ENCODE data around the gene BACE2. TPM values are rescaled to one million over a fixed set of nuclear protein-coding genes. Genes with fewer than 3 reads are reported as not detected.
"Not testable (repeated sequence)": the region's sequence is repeated elsewhere in the genome, so short reads cannot be mapped to it uniquely, and the experiment has no call there.

Gene BACE2
- total RNA-seq, 2 donors from 2014 or later, result 71.9 to 129 TPM

DNA sequence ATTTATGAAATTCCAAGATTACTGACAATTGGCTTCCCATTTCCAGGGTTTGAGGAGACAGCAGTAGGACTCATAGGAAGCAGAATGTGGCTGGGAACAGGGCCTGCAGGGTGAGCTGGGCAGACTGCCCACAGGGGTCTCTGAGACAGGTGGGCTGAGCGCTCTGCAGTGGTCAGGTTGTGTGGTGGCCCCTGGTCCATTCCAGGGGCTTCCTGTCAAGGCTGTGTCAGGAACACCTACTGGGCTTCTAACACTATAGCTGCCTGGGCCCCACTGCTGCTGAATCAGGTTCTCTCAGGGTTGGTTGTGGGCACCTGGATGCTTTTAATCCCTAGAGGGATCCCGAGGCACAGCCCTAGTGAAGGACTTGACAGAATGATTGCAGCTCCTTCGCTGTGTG lies 72.1 kb downstream of the BACE2 start:
- TF ChIP-seq, protein P1, sequence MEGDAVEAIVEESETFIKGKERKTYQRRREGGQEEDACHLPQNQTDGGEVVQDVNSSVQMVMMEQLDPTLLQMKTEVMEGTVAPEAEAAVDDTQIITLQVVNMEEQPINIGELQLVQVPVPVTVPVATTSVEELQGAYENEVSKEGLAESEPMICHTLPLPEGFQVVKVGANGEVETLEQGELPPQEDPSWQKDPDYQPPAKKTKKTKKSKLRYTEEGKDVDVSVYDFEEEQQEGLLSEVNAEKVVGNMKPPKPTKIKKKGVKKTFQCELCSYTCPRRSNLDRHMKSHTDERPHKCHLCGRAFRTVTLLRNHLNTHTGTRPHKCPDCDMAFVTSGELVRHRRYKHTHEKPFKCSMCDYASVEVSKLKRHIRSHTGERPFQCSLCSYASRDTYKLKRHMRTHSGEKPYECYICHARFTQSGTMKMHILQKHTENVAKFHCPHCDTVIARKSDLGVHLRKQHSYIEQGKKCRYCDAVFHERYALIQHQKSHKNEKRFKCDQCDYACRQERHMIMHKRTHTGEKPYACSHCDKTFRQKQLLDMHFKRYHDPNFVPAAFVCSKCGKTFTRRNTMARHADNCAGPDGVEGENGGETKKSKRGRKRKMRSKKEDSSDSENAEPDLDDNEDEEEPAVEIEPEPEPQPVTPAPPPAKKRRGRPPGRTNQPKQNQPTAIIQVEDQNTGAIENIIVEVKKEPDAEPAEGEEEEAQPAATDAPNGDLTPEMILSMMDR (IDR thresholded peaks at IDR 0.05), result no peak
- H3K4me3 ChIP-seq, result no peak overlapping the region
- peaks cover 12% of the 10 kb centered on the region for H3K36me3 ChIP-seq
- H3K4me1 ChIP-seq (ENCODE audit: control insufficient read depth in 1 of 2, low read depth in 2 of 2), result peaks cover 9 to 54% of the 10 kb centered on the region in 2 donors
- H3K27ac ChIP-seq, result no peak overlapping the region
- DNase-seq (ENCODE audit: low spot score) (no peak), ATAC-seq (ENCODE audit: insufficient number of reproducible peaks, low FRiP score, low read depth) (no peak)
- no peaks in the 10 kb centered on the region for H3K27me3 ChIP-seq (replicated peaks; ENCODE audit: insufficient read depth)
- no peaks in the 10 kb centered on the region for H3K9me3 ChIP-seq

- Histone ChIP-seq H3K27ac (peak overlapping the region in 1 of 2 donors; percentile 2), H3K36me3 (peaks cover 12% of the 10 kb centered on the region), H3K9me3 (no peaks in the 10 kb centered on the region), H3K27me3 (replicated peaks; ENCODE audit: insufficient read depth) (no peaks in the 10 kb centered on the region), H3K4me3 (no peak overlapping the region), H3K4me1 (ENCODE audit: control insufficient read depth in 1 of 2, low read depth in 2 of 2) (peaks cover 9 to 58% of the 10 kb centered on the region in 2 donors)
- TF ChIP-seq, protein P1 (IDR thresholded peaks at IDR 0.05), result no peak
- DNase-seq (ENCODE audit: low spot score), result no peak
- ATAC-seq (ENCODE audit: insufficient number of reproducible peaks, low FRiP score, low read depth), result no peak
Observed at GRCh38 chr21:41241341-41241740, 73.4 kb downstream of the BACE2 start.

- Histone ChIP-seq H3K27ac (peak overlapping the region in 1 of 2 donors; percentile 2), H3K4me1 (ENCODE audit: control insufficient read depth in 1 of 2, low read depth in 2 of 2) (peaks cover 16 to 61% of the 10 kb centered on the region in 2 donors), H3K9me3 (no peaks in the 10 kb centered on the region), H3K36me3 (peaks cover 12% of the 10 kb centered on the region), H3K27me3 (replicated peaks; ENCODE audit: insufficient read depth) (no peaks in the 10 kb centered on the region), H3K4me3 (no peak overlapping the region)
- TF ChIP-seq, protein P1 (IDR thresholded peaks at IDR 0.05), result no peak
- ATAC-seq (ENCODE audit: insufficient number of reproducible peaks, low FRiP score, low read depth) (no peak), DNase-seq (ENCODE audit: low spot score) (no peak)
Observed at GRCh38 chr21:41242238-41242829, 74.4 kb downstream of the BACE2 start.

- H3K36me3 ChIP-seq, result peaks cover 12% of the 10 kb centered on the region
- H3K4me3 ChIP-seq, result no peak overlapping the region
- H3K4me1 ChIP-seq (ENCODE audit: control insufficient read depth in 1 of 2, low read depth in 2 of 2), result peaks cover 11 to 56% of the 10 kb centered on the region in 2 donors
- ATAC-seq (ENCODE audit: insufficient number of reproducible peaks, low FRiP score, low read depth) (no peak), DNase-seq (ENCODE audit: low spot score) (no peak)
- H3K27ac ChIP-seq, result no peak overlapping the region
- TF ChIP-seq, protein P1 (IDR thresholded peaks at IDR 0.05), result no peak
- no peaks in the 10 kb centered on the region for H3K27me3 ChIP-seq (replicated peaks; ENCODE audit: insufficient read depth)
- no peaks in the 10 kb centered on the region for H3K9me3 ChIP-seq
Observed at GRCh38 chr21:41243107-41243506, 75.1 kb downstream of the BACE2 start.

GRCh38 chr21:41244266-41244880 lies 76.4 kb downstream of the BACE2 start:
- Histone ChIP-seq H3K4me1 (ENCODE audit: control insufficient read depth in 1 of 2, low read depth in 2 of 2) (peaks cover 21 to 62% of the 10 kb centered on the region in 2 donors), H3K36me3 (peaks cover 12% of the 10 kb centered on the region)
- not testable (repeated sequence) for H3K9me3 ChIP-seq; H3K27me3 ChIP-seq (replicated peaks; ENCODE audit: insufficient read depth); DNase-seq (ENCODE audit: low spot score); H3K27ac ChIP-seq; ATAC-seq (ENCODE audit: insufficient number of reproducible peaks, low FRiP score, low read depth); H3K4me3 ChIP-seq
